Parathyroid adenoma (tissue), 2 donors: ENCODE results near the gene IL17RC.

Experiments used
- H2AFZ ChIP-seq: fragments of 300-600 bp; sonication (generic); one replicate; pipeline ENCODE4 v1.7.0; 2017; ENCODE audit warnings: antibody characterized with exemption, mild to moderate bottlenecking
- H3K27ac ChIP-seq: fragments of 300-600 bp; sonication (generic); one replicate; pipeline ENCODE4 v1.7.0; 2017
- H3K27me3 ChIP-seq: fragments of 300-600 bp; sonication (generic); one replicate; pipeline ENCODE4 v1.7.0; 2017; ENCODE audit warnings: low read length; ENCODE audit not compliant: control insufficient read depth, insufficient read depth
- H3K36me3 ChIP-seq: fragments of 300-600 bp; sonication (generic); one replicate; pipeline ENCODE4 v1.7.0; 2017; ENCODE audit warnings: low read length; ENCODE audit not compliant: control insufficient read depth, insufficient read depth
- H3K4me1 ChIP-seq: fragments of 300-600 bp; sonication (generic); one replicate; pipeline ENCODE4 v1.7.0; 2017; ENCODE audit warnings: control low read depth
- H3K4me2 ChIP-seq: fragments of 300-600 bp; sonication (generic); one replicate; pipeline ENCODE4 v1.7.0; 2017; ENCODE audit warnings: low read length
- H3K4me3 ChIP-seq: fragments of 300-600 bp; sonication (generic); one replicate; pipeline ENCODE4 v1.7.0; 2017; ENCODE audit warnings: low read depth, low read length
- H3K79me2 ChIP-seq: fragments of 300-600 bp; sonication (generic); one replicate; pipeline ENCODE4 v1.7.0; 2017; ENCODE audit warnings: control low read depth
- H3K9ac ChIP-seq: fragments of 300-600 bp; sonication (generic); one replicate; pipeline ENCODE4 v1.7.0; 2017; ENCODE audit warnings: mild to moderate bottlenecking
- H3K9me3 ChIP-seq: fragments of 300-600 bp; sonication (generic); one replicate; pipeline ENCODE4 v1.7.0; 2017; ENCODE audit warnings: low read length; ENCODE audit not compliant: control insufficient read depth
- CTCF ChIP-seq: fragments of 300-600 bp; sonication (generic); IDR thresholded peaks from one replicate; pipeline ENCODE4 v1.7.0; 2017; ENCODE audit warnings: antibody characterized with exemption, mild to moderate bottlenecking
- donor health status: primary hyperparathyroidism.

The IL17RC gene

DNA sequence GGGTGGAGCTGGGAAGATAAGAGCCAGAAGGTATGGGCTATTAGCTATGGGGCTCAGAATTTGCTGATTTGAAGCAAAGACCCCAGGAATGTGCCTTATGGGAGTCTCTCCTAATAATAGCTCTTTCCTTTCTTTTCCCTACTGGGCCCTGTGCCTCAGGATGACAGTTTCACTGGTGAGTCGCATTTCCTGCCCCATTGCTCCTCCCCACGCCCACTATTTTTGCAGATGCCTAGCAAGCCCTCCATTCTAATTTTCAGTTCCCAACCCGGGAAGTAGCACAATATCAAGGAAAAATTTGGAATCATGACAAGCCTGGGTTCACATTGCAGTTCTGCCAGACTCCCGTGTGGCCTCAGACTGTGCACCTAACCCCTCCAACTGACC, 13.7 kb upstream of the IL17RC start:
- Histone ChIP-seq H3K9ac (no peak overlapping the region), H3K4me3 (peak overlapping the region; percentile 60), H3K27ac (no peak overlapping the region), H3K4me2 (peak overlapping the region; percentile 65), H2AFZ (no peak overlapping the region), H3K4me1 (no peaks in the 10 kb centered on the region), H3K27me3 (no peaks in the 10 kb centered on the region), H3K9me3 (no peaks in the 10 kb centered on the region), H3K36me3 (no peaks in the 10 kb centered on the region), H3K79me2 (peaks cover under 1% of the 10 kb centered on the region)
- no peak for TF ChIP-seq CTCF

- TF ChIP-seq CTCF: no peak
- no peak overlapping the region for H3K9ac ChIP-seq
- no peaks in the 10 kb centered on the region for H3K79me2 ChIP-seq
- peak overlapping the region; percentile 65 for H3K4me2 ChIP-seq
- H3K27me3 ChIP-seq: no peaks in the 10 kb centered on the region
- no peaks in the 10 kb centered on the region for H3K4me1 ChIP-seq
- no peaks in the 10 kb centered on the region for H3K36me3 ChIP-seq
- no peak overlapping the region for H3K4me3 ChIP-seq
- H2AFZ ChIP-seq: no peak overlapping the region
- no peaks in the 10 kb centered on the region for H3K9me3 ChIP-seq
- no peak overlapping the region for H3K27ac ChIP-seq
Observed at GRCh38 chr3:9903904-9904303, 13.0 kb upstream of the IL17RC start.

DNA sequence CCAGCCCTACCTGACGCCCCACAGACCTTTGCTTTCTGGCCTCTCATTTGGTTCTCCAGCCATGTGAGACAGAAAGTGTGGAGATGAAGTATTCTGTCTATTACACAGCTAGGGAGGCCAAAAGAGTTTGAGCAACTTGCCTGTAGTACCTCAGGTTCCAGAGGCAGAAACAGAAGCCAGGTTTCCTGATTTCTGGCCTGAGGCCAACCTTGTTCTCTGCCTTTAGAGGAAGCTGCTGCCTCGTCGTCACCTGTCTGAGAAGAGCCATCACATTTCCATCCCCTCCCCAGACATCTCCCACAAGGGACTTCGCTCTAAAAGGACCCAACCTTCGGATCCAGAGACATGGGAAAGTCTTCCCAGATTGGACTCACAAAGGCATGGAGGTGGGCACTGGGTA, 10.4 kb upstream of the IL17RC start:
- H3K9me3 ChIP-seq: no peaks in the 10 kb centered on the region
- no peak overlapping the region for H2AFZ ChIP-seq
- H3K4me3 ChIP-seq: no peak overlapping the region
- no peaks in the 10 kb centered on the region for H3K4me1 ChIP-seq
- no peaks in the 10 kb centered on the region for H3K36me3 ChIP-seq
- no peak overlapping the region for H3K27ac ChIP-seq
- H3K79me2 ChIP-seq: no peaks in the 10 kb centered on the region
- H3K9ac ChIP-seq: no peak overlapping the region
- no peaks in the 10 kb centered on the region for H3K27me3 ChIP-seq
- no peak overlapping the region for H3K4me2 ChIP-seq
- no peak for TF ChIP-seq CTCF

DNA sequence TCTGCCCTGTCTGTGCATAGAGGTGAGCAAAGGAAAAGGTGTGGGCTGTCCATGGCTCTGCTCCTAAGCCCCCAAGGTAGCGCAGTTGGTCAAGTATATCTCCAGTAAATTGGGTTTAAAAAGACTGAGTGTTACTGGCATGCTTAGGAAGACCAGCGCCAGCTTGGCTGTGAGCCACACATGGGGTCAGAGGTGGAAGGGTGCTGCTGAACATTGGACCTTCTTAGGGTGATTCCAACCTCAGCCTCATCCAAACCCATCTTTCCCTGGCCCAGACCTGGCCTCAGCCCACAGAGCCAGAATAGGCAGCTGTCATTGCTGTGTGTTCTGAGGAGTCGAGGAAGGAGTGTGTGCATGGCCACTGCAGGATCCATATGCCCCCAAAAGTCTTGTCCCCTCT, 8.6 kb upstream of the IL17RC start:
- Histone ChIP-seq H3K9me3 (no peaks in the 10 kb centered on the region), H3K4me2 (no peak overlapping the region), H3K79me2 (no peaks in the 10 kb centered on the region), H3K4me3 (no peak overlapping the region), H2AFZ (no peak overlapping the region), H3K36me3 (no peaks in the 10 kb centered on the region), H3K27me3 (no peaks in the 10 kb centered on the region), H3K9ac (no peak overlapping the region), H3K27ac (no peak overlapping the region), H3K4me1 (peaks cover 4% of the 10 kb centered on the region)
- no peak for TF ChIP-seq CTCF

- H3K9ac ChIP-seq: no peak overlapping the region
- H3K4me1 ChIP-seq: peaks cover 4% of the 10 kb centered on the region
- no peak overlapping the region for H3K27ac ChIP-seq
- no peaks in the 10 kb centered on the region for H3K27me3 ChIP-seq
- no peak overlapping the region for H2AFZ ChIP-seq
- no peak overlapping the region for H3K4me2 ChIP-seq
- H3K79me2 ChIP-seq: no peaks in the 10 kb centered on the region
- no peaks in the 10 kb centered on the region for H3K9me3 ChIP-seq
- no peaks in the 10 kb centered on the region for H3K36me3 ChIP-seq
- no peak for TF ChIP-seq CTCF
- H3K4me3 ChIP-seq: no peak overlapping the region
Observed at GRCh38 chr3:9909221-9910013, 7.5 kb upstream of the IL17RC start.
